GM12878 (cell line): Measurements from ENCODE around the gene CHCHD1.

Source experiments
- CTCF ChIP-seq, 3 experiments: IDR thresholded peaks in 2 of 3; conservative IDR thresholded peaks in 1 of 3; 2 replicates each; pipeline ENCODE4 v1.5.1; 2011; ENCODE audit warnings: low read depth in 3 of 3, low read length in 3 of 3, mild to moderate bottlenecking in 3 of 3, control low read depth in 2 of 3, moderate library complexity in 2 of 3, inconsistent platforms in 1 of 3, mixed read lengths in 1 of 3; ENCODE audit not compliant: control insufficient read depth in 2 of 3, insufficient read depth in 1 of 3; ENCODE audit errors: extremely low read depth in 1 of 3
- FOS ChIP-seq: IDR thresholded peaks from 3 replicates; pipeline ENCODE4 v1.6.1; 2011; ENCODE audit warnings: borderline replicate concordance; ENCODE audit not compliant: insufficient read length; ENCODE audit errors: extremely low read depth
- MYC ChIP-seq: IDR thresholded peaks from 2 replicates; pipeline ENCODE4 v1.6.1; 2011; ENCODE audit warnings: mild to moderate bottlenecking, low read length, moderate library complexity, inconsistent platforms; ENCODE audit not compliant: insufficient read depth, insufficient replicate concordance, insufficient read length, severe bottlenecking

GRCh38 chr10:73828161-73828560 lies 46.3 kb downstream of the CHCHD1 start:
- TF ChIP-seq FOS (no peak), MYC (no peak), CTCF (IDR thresholded peaks at IDR 0.05 in 2 of 3, conservative IDR thresholded peaks at IDR 0.05 in 1 of 3; ENCODE audit: control insufficient read depth in 2 of 3, extremely low read depth in 1 of 3, insufficient read depth in 1 of 3, low read depth in 3 of 3, low read length in 3 of 3) (no peak)
